ENCODE measurements around the gene TSEN2.

The TSEN2 gene

DNA sequence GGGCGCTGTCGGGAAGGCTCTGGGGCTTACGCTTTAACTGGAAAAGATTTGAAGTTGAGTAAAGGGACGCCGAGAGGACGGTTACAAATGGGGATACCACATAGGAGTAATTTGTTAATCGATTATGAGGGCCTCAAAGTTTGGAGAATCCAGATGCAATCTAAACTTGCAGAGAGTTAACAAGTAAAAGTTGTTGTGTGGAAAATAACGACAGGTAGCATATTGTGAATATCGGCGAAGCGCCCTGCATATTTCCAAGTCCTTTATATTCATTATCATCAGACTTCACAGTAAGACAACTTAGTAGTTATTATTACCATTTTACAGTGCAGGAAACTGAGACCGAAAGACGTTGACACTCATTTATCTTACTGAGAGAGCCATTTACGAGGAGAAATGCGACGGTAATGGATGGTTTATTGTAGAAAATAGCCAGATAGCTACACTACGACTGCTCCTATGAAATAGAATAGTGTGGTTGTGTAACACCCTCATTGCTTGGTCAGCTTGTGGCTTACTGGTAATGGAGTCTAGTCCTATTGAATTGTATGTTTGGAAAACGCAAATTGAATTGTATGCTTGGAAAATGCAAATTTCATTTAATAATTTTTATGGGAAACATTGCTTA is 73.3 kb downstream of the TSEN2 start:
- DNase-seq = peak; percentile 43

- no peak for DNase-seq
Observed at GRCh38 chr3:12558706-12559105, 74.4 kb downstream of the TSEN2 start.

GRCh38 chr3:12559520-12559919 is 75.2 kb downstream of the TSEN2 start:
- DNase-seq = no peak

DNA sequence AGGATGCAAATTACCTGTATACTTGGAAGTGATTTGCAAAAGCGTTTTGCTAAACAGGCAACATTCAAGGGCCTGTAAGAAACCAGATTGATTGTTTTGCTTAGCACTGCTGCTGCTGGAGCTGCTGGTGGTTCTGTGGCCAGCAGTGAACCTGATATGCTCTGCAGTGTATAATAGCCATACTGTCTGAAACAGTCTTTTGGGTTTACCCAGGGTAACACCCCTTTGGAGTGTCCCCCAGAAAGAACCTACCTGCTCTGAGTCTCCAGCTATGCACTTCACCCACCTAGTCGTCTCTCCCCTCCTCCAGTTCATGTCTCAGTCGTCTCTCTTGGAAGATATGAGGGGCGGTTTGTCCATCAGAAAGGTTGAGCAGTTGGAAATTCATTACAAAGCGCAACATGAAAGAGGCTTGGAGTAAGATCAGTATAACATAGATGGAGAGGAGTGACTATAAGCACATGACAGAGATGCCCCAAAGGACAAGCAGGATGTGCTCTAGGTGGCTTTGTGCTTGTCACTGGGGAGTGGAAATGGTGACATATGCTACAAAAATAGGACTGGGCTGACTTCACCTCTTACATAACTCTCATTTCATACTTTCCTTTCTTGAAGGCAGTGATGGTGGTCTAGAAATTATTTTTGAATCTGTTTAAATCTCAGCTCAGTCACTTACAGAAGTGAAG is 76.4 kb downstream of the TSEN2 start:
- DNase-seq = peak; percentile 30

GRCh38 chr3:12561397-12561796 is 77.1 kb downstream of the TSEN2 start:
- no peak for DNase-seq

DNA sequence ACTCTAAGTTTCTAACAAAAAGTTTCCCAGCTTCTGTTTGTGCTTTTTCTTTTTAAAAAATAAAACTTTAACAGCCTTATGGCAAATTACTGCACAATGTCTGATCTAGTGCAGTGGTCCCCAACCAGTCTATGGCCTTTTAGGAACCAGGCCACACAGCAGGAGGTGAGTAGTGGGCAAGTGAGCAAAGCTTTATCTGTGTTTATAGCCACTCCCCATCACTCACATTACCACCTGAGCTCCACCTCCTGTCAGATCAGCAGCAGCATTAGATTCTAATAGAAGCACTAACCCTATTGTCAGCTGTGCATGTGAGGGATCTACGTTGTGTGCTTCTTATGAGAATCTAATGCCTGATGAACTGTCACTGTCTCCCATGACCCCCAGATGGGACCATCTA is 78.2 kb downstream of the TSEN2 start:
- no peak for DNase-seq

- no peak for DNase-seq
Observed at GRCh38 chr3:12566976-12567375, 82.7 kb downstream of the TSEN2 start.

- no peak for DNase-seq
Observed at GRCh38 chr3:12568747-12569146, 84.5 kb downstream of the TSEN2 start.

GRCh38 chr3:12569836-12570235 is 85.6 kb downstream of the TSEN2 start:
- DNase-seq = no peak

DNA sequence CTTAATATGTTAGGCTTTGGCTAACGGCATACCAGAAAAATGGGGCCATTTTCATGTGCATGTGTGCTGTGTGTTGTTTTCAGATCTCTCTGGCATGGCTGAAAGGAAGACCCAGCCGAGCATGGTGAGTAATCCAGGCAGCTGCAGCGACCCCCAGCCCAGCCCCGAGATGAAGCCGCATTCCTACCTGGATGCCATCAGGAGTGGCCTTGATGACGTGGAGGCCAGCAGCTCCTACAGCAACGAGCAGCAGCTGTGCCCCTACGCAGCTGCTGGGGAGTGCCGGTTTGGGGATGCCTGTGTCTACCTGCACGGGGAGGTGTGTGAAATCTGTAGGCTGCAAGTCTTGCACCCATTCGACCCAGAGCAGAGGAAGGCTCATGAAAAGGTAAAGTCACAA is 87.7 kb downstream of the TSEN2 start:
- DNase-seq = no peak

DNA sequence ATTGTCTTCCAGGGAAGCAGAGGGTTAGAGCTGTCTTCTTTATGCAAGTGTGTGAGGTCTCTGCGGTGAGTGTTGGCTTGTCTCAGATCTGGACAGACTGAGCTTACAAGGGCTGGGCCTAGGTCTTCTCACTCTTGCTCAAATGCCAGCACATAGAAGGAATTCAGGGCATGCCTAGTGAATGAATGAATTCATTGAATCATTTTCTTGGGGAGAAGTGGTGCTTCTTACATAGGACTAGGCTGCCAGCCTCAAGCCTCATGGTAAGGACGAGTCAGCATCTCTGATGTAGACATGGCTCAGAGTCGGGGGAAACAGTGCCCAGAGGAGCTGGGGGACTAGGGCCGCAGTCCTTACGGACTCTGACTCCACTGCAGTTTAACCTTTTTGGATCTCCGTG is 89.9 kb downstream of the TSEN2 start:
- no peak for DNase-seq

DNA sequence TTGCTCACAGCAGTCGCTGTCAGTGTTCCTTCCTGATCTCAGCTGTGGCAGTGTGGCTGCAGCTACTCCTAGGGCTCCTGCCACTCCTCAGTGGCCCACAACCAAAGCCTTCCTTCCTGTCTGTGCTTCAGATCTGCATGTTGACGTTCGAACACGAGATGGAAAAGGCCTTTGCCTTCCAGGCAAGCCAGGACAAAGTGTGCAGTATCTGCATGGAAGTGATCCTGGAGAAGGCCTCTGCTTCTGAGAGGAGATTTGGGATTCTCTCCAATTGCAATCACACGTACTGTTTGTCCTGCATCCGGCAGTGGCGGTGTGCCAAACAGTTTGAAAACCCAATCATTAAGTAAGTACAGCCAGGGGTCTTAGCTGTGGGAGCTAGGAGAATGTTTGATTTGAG is 90.4 kb downstream of the TSEN2 start:
- no peak for DNase-seq

DNA sequence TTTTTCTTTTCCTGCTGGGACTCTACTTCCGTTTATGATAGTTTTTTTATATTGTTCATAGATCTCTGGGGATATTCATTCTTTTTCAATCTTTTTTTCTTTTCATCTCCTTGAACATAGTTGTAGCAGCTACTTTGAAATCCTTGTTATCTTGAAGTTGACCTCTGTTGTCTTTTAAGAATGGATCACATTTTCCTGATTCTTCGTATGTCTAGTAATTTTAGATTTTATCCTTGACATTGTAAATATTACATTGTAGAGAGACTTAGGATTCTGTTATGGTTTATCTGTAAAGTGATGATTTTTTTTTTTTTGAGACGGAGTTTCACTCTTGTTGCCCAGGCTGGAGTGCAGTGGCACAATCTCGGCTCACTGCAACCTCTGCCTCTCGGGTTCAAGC is 93.1 kb downstream of the TSEN2 start:
- DNase-seq = no peak

GRCh38 chr3:12578742-12579141 is 94.5 kb downstream of the TSEN2 start:
- DNase-seq = no peak

- no peak for DNase-seq
Observed at GRCh38 chr3:12579456-12579855, 95.2 kb downstream of the TSEN2 start.

- DNase-seq = no peak
Observed at GRCh38 chr3:12579905-12580304, 95.6 kb downstream of the TSEN2 start.

DNA sequence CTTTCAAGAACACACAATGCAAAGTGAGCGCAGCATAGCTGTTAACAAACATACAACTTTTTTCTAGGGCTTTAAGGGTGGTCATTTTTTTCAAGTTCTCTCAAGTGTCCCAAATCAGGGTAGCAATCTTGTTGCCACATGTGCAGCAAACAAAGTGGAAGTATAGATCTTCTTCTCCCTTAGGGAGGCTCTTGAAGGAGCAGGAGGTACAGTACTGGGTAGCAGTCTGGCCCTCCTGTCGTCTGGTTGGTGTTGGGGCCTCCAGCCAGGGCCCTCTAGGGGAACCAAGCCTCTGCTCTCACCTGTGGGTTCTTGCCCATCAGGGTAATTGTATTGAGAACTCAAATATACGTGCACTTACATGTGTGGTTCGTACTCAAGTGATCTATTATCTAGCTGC is 98.5 kb downstream of the TSEN2 start:
- DNase-seq = no peak

All from MV-4-11 (cell line).